GM18517 (cell line): ENCODE results near the gene COBL.

Experiments
- ATAC-seq: cut with Tn5 transposase; IDR thresholded peaks from one replicate; pipeline ENCODE4 v1.9.1; 2021; ENCODE audit warnings: mild to moderate bottlenecking, moderate library complexity; ENCODE audit not compliant: unreplicated experiment

COBL gene

DNA sequence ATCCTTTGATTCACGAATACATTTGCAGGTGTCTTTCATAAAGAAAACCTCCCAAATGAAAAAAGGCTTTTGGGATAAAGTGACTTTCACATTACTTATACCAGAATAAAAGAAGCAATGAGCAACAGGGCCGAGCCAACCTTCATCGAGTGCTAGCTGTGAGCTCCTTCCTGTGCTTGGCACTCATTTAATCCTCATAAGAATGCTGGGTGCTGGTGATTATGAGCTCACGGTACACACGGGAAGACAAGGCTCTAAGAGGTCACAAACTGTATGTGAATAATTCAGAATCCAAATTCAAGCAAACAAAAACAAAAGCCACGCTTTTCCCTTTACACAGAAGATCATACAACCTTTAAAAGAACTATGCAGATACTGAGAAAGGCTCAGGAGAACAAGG is 156.2 kb downstream of the COBL start:
- ATAC-seq, result no peak

DNA sequence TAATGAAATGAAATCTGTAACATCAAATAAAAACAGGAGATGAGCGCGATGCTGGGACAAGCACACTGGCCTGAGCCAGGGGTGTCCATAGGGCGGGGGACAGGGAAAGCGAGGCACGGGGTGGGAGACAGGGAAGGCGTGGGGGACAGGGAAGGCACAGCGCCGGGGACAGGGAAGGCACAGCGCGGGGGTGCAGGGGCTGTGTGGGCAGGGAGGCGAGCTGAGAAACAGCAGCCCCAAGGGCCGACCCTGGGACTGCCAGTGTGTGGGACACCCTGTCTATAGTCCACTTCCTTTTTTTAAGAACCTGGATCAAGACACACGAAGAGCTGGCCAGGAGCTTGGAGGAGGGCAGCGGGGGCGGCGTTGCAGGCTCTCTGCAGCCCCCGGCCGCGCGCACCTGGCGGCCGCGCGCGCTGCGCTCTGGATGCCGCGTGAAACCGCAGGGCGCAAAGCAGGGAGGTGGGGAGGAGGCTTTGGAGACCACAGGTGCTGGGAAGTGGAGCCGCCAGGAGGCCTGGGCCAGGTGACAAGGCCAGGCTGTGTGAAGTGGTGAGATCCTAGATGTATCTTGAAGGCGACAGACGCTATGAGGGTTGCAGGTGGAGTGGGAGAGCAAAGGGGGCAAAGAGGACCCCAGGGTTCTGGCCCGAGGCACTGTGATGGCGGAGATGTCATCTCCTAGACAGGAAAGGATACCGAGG is 157.7 kb downstream of the COBL start:
- ATAC-seq, result no peak

DNA sequence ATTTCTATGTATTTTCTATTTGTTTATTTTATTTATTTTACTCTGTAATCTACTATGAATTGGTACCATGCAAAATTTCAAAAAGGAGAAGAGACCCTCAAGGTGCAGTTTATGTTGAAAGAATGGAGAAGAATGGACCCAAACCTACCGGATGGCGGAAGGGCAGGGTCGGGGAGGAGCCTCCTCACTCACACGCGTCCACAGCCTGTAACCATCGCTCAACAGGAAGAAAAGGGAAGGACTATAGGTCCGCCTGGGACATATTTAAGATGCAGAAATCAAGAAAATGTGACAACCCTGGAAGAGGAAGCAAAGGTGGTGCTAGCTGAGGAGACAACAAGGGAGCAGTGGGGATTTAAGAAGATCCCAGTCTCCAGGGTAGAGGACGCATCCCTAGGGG is 158.4 kb downstream of the COBL start:
- no peak for ATAC-seq

- no peak for ATAC-seq
Measured at GRCh38 chr7:51154201-51154600, 162.4 kb downstream of the COBL start.

DNA sequence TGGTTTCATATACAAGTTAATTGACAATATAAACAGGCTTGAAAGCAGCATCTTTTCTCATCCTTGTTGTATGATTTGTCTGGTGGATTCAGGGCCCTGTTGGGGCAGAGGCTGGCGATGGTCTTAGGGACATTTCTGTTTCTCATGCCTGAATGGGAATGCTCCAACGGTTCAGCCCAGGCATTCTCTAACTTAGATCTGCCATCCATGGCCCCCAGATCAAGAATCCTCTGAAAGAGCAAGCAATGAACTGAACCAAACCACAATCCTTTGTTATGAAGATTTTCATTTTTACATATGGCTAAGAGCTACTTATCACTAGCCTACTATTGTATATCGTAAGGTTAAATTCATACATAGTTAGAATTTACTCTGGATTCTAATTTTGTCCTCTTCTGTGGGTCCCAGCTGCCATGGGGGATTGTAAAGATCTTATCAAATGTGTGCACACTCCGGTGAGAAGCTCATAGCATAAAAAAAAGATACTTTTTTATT is 163.9 kb downstream of the COBL start:
- ATAC-seq, result no peak

DNA sequence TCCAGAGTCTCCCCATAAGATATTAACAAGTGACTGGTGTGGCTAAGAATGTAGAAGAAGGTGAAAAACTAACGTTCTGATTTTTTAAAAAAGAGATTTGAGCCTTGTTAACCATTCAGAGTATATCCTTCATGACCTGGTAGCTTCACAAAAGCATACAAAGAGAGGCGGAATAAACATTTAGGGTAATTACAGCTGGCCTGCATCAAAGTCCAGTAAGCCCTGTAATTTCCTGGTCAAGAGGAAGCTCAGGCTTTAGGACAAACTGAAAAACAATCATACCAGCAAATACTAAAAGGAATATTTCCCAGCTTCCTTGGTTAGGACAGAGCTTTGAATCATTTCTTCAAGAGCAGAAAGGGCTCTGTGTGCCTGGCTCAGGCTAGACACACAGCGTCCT is 165.2 kb downstream of the COBL start:
- ATAC-seq, result no peak

- ATAC-seq, result no peak
Measured at GRCh38 chr7:51150193-51150592, 166.4 kb downstream of the COBL start.

GRCh38 chr7:51148216-51148615 is 168.4 kb downstream of the COBL start:
- no peak for ATAC-seq

DNA sequence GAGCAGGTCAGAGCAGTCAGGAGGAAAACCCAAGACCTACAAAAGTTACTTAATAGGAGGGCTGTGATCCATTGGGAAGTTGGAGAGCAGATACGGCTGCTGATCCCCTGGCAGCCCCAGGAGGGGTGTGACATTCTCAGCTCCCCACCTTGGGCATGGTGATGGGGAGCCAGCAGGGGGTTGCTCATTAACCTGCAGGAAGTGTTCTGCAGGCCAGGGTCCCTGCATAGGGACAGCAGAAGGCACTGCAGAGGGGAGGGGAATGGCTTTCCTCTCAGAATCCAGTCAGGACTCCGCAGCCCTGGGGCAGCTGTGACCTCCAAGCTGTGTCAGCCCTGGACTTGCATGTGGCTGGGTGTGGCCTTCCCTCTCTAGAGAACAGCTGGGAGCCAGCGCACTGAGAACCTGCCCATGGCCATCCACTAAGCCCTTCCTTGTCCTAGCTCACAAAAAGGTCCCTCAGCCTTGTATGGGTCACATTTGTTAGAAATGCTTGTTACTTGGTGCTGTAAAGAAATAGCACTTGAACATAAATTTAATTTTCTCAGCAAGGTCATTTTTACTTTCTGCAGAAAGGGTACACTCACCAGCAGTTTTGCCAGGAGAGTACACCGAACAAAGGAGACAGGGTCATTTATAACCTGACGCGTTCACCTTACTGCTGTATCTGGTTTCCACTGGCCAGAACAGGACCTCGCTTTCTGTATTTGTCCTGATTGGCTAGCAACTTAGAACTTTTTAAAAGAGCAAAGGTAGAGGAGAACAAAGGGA is 169.6 kb downstream of the COBL start:
- no peak for ATAC-seq

- ATAC-seq, result no peak
Measured at GRCh38 chr7:51144178-51144577, 172.4 kb downstream of the COBL start.

DNA sequence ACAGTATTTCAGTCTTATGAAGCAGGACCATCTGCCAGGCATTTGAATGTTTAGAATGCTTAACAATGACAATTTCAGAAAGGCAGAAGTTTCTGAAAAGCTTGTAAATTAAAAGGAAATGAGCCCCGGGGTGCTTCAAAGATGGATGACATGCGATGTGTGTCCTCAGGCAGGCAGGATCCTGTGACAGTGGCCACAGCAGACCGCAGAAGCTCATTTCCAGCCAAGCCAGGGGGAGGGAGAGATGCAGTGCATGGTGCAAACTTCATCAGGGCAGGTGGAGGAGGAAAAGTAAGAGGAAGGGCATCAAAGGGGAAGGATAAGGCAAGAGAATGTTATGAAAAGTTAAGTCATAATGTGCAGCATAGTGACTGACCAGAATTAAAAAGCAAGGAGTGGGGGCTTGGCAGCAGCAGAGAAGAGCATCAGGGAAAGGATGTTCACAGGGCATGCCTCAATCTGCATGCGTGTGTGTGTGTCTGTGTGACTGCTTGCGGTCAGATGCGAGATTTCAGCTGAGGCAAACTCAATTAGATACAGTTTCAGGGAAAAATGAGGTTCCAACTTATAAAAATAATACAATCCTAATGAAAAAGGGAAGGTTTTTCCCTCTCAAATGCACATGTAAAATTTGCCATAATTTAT is 173.7 kb downstream of the COBL start:
- ATAC-seq, result no peak

GRCh38 chr7:51141451-51142003 is 175.1 kb downstream of the COBL start:
- ATAC-seq, result no peak

GRCh38 chr7:51140199-51141164 is 176.1 kb downstream of the COBL start:
- no peak for ATAC-seq

DNA sequence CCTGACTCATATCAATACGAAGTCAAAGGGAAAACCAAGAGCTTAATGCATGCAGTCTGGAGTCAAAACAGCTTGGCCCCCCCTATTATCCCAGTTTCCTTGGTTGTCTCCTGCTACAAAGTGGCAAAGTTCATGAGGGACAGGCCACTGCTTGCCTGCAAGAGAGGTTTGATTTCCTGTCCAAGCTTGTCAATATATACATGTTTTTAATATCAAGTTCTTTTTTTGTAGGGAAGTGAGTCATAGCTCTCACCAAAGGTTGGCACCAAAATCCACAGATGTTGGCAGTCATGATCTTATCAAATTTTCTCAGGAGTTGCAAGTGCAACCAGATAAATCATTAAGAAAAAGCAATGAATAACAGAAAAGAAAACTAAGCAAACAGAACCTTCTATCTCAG is 176.8 kb downstream of the COBL start:
- ATAC-seq, result no peak

GRCh38 chr7:51138123-51139085 is 178.2 kb downstream of the COBL start:
- ATAC-seq, result no peak

DNA sequence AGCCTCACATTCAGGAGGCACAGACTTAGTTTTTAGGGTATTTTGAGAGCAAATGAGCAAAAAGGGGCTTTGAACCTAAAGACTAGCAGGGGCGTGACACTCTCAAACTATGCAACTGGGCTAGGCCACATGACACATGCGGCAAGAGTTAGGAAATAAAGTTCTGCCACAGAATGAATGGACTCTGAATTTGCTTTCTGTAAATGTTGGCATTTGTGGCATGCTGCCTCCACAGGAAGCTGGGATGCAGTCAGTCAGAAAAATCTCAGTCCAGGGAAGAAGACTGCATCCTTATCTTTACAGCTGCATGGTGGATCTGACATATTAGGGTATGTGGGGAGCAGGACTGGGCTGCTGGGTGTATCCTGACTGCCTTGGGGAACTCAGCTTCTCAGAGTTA is 181.0 kb downstream of the COBL start:
- no peak for ATAC-seq

GRCh38 chr7:51134013-51134441 is 182.6 kb downstream of the COBL start:
- ATAC-seq, result no peak

DNA sequence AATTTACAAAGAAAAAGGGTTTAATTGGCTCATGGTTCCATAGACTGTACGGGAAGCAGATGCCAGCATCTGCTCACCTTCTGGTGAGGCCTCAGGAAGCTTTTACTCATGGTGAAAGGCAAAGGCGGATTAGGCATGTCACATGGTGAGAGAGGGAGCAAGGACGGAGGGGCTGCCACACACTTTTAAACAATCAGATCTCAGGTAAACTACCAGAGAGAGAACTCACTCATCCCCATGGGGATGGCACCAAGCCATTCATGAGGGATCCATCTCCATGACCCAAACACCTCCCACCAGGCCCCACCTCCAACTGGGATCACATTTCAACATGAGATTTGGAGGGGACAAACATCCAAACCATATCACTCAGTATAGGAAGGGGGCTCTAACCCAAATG is 183.9 kb downstream of the COBL start:
- ATAC-seq, result no peak
